LNCAP (cell line): ENCODE results near the gene HABP2.

ENCODE experiments used
- CTCF ChIP-seq: fragments of 450-650 bp; IDR thresholded peaks from 2 replicates; pipeline ENCODE4 v1.5.1; 2017; ENCODE audit warnings: mild to moderate bottlenecking

HABP2 gene

GRCh38 chr10:113625461-113626186 is 72.8 kb downstream of the HABP2 start:
- no peak for TF ChIP-seq CTCF

- TF ChIP-seq CTCF = no peak
Measured at GRCh38 chr10:113626809-113627355, 74.0 kb downstream of the HABP2 start.

DNA sequence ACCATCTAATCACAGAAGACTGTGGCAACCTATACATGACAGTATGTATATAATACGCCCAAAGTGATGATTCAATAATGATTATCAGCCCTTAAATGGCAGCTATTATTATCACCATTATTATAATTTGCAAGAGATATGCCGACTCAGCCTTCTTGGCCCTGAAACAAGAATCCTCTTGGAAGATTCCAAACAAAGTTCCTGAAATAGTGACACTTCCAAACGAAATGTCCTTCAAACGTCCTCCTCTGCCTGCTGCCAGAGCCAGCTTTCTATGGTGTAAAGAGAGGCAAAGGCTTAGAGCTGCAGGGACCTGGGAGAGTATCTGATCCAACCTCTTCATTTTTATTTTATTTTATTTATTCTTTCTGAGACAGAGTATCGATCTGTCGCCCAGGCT is 75.0 kb downstream of the HABP2 start:
- no peak for TF ChIP-seq CTCF

GRCh38 chr10:113628607-113629153 is 75.8 kb downstream of the HABP2 start:
- TF ChIP-seq CTCF = no peak

DNA sequence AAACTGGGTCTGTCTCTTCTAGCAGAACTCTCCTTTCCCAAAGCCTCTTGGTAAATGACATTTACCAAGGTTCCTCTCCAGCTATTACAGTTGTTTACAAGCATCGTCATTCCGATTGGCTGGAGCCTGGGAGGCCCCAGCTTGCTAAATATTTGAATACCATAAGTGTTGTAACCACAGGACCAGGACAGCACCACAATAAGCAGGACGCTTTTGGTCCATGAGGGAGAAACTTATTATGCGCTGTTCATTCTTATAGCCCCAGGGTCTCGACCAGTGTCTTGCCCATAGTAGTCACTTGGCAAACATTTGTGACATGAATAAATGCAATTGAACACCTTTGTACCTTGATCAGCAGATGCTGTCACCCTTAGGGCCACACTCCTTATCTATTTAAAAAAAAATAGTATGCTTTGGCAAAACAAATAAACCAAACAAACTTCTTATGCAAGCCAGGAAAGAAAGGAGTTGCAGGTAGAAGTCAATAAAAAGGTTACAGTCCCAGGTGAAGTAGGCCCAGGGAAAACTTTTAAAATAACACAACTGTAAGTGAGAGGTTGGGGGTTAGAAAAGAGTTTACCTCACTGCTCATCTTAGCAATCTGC is 78.2 kb downstream of the HABP2 start:
- TF ChIP-seq CTCF = no peak

- no peak for TF ChIP-seq CTCF
Measured at GRCh38 chr10:113631684-113632367, 79.0 kb downstream of the HABP2 start.
